Inflammatory macrophage (primary cell): ENCODE measurements around the gene PYGB.
A peak's percentile ranks its signal among the peaks of the same experiment; 100 is the strongest.

Experiments used
- DNase-seq, 2 donors: peaks; one replicate each; pipeline ENCODE4 v3.0.0-alpha.2; 2020 to 2022

PYGB gene

GRCh38 chr20:25283221-25283951 lies 35.5 kb downstream of the PYGB start:
- DNase-seq = no peak

GRCh38 chr20:25284131-25284601 lies 36.3 kb downstream of the PYGB start:
- no peak for DNase-seq

GRCh38 chr20:25285091-25285647 lies 37.3 kb downstream of the PYGB start:
- DNase-seq = peak; percentile 47 to 53

GRCh38 chr20:25285856-25286798 lies 38.2 kb downstream of the PYGB start:
- DNase-seq = peak in 1 of 2 donors; percentile 39

GRCh38 chr20:25286917-25287316 lies 39.0 kb downstream of the PYGB start:
- DNase-seq = no peak

- DNase-seq = no peak
Measured at GRCh38 chr20:25287631-25288290, 39.9 kb downstream of the PYGB start.

- no peak for DNase-seq
Measured at GRCh38 chr20:25288291-25289181, 40.7 kb downstream of the PYGB start.

- no peak for DNase-seq
Measured at GRCh38 chr20:25289886-25290597, 42.2 kb downstream of the PYGB start.

- DNase-seq = no peak
Measured at GRCh38 chr20:25290646-25291431, 43.0 kb downstream of the PYGB start.

GRCh38 chr20:25291432-25292133 lies 43.7 kb downstream of the PYGB start:
- no peak for DNase-seq

- no peak for DNase-seq
Measured at GRCh38 chr20:25292176-25292891, 44.4 kb downstream of the PYGB start.

GRCh38 chr20:25293507-25293906 lies 45.6 kb downstream of the PYGB start:
- DNase-seq = no peak

- DNase-seq = no peak
Measured at GRCh38 chr20:25293910-25294458, 46.1 kb downstream of the PYGB start.

GRCh38 chr20:25294459-25295385 lies 46.8 kb downstream of the PYGB start:
- peak; percentile 40 to 56 for DNase-seq

- no peak for DNase-seq
Measured at GRCh38 chr20:25295386-25296093, 47.7 kb downstream of the PYGB start.
